ENCODE data around the gene MASP2.

GRCh38 chr1:11046625-11047365 is at the start of gene MASP2:
- TF ChIP-seq POLR2A (IDR thresholded peaks at IDR 0.05; ENCODE audit: low read length), result no peak
- TF ChIP-seq CTCF (IDR thresholded peaks at IDR 0.05), result no peak
- no peak for TF ChIP-seq PHF8 (IDR thresholded peaks at IDR 0.05; ENCODE audit: borderline replicate concordance, low read depth)
- TF ChIP-seq HMGXB4 (CRISPR knock-in tag; IDR thresholded peaks at IDR 0.05; ENCODE audit: borderline replicate concordance), result no peak
- TF ChIP-seq CHD4 (IDR thresholded peaks at IDR 0.05; ENCODE audit: borderline replicate concordance), result no peak
- no peak for TF ChIP-seq SMC3 (IDR thresholded peaks at IDR 0.05)

All from A549 (cell line).